GM12878 (cell line): ENCODE data around the gene C17orf107. TPM values are rescaled to one million over a fixed set of nuclear protein-coding genes. Genes with fewer than 3 reads are reported as not detected.

Experiments used
- ATAC-seq: fragments of 200-7000 bp; cut with Tn5 transposase; 3 replicates; pipeline ENCODE4 v1.9.1; 2020; ENCODE audit warnings: mild to moderate bottlenecking, moderate library complexity
- BruUV-seq: library from RNA; stranded (reverse); fragments of 400-500 nt; replicated peaks from 2 replicates; lab custom pipeline; 2021; lab: Mats Ljungman, UMichigan
- CTCF ChIA-PET: fragments of 300-600 bp; sonication (Branson Sonifier 250); formaldehyde crosslinking; extraction: SDS; loops from one replicate; lab custom pipeline; 2021; ENCODE audit warnings: inconsistent platforms; lab: Yijun Ruan, JAX
- POLR2A ChIA-PET: fragments of 350-600 bp; formaldehyde crosslinking; extraction: SDS; loops from one replicate; lab custom pipeline; 2021; ENCODE audit warnings: inconsistent platforms; lab: Charles Lee
- RAD21 ChIA-PET: fragments of 300-600 bp; sonication (Branson Sonifier 250); formaldehyde crosslinking; loops from one replicate; lab custom pipeline; 2023; ENCODE audit warnings: antibody characterized with exemption; ENCODE audit not compliant: unreplicated experiment; lab: Charles Lee
- SMC1A ChIA-PET: fragments of 300-600 bp; sonication (Branson Sonifier 250); formaldehyde crosslinking; loops from one replicate; lab custom pipeline; 2023; ENCODE audit not compliant: unreplicated experiment, uncharacterized antibody; lab: Charles Lee
- DNase-seq: peaks from one replicate; pipeline ENCODE4 v3.0.0-alpha.2; 2011; ENCODE audit warnings: low read depth, low spot score
- FAIRE-seq: peaks from 3 replicates; lab custom pipeline; 2011; peaks lifted over from hg19 to GRCh38; lab: Jason Lieb, UNC
- H2AFZ ChIP-seq: 2 replicates; pipeline ENCODE4 v1.6.0; 2011; ENCODE audit warnings: low read depth, low read length, control low read depth; ENCODE audit not compliant: control insufficient read depth
- H3K27ac ChIP-seq: 2 replicates; pipeline ENCODE4 v1.5.1; 2011; ENCODE audit warnings: control low read depth; ENCODE audit not compliant: control insufficient read depth, insufficient read depth
- H3K27me3 ChIP-seq, 2 experiments: replicated peaks in 1 of 2; 2 replicates each; pipeline versions ENCODE4 v1.6.0 to v1.6.1; 2011; ENCODE audit warnings: low read length in 1 of 2; ENCODE audit not compliant: control insufficient read depth in 2 of 2, insufficient read depth in 2 of 2
- H3K36me3 ChIP-seq, 2 experiments: 2 replicates each; pipeline ENCODE4 v1.5.1; 2011; ENCODE audit warnings: low read length in 1 of 2; ENCODE audit not compliant: control insufficient read depth in 2 of 2, insufficient read depth in 2 of 2
- H3K4me1 ChIP-seq: 2 replicates; pipeline ENCODE4 v1.6.1; 2011; ENCODE audit warnings: mild to moderate bottlenecking, low read length, moderate library complexity, mixed read lengths; ENCODE audit not compliant: control insufficient read depth, insufficient read depth
- H3K4me2 ChIP-seq: 2 replicates; pipeline ENCODE4 v1.6.0; 2011; ENCODE audit warnings: control low read depth; ENCODE audit not compliant: control insufficient read depth, insufficient read depth
- H3K4me3 ChIP-seq: fragments of 200-600 bp; sonication (generic); 2 replicates; pipeline ENCODE4 v1.5.1; 2016
- H3K79me2 ChIP-seq: 2 replicates; pipeline ENCODE4 v1.6.0; 2011; ENCODE audit warnings: low read length; ENCODE audit not compliant: control insufficient read depth, insufficient read depth
- H3K9ac ChIP-seq: 2 replicates; pipeline ENCODE4 v1.8.0; 2011; ENCODE audit warnings: low read length, control low read depth, mixed read lengths; ENCODE audit not compliant: control insufficient read depth, insufficient read depth
- H3K9me3 ChIP-seq: replicated peaks from 3 replicates; pipeline ENCODE4 v1.5.1; 2011; ENCODE audit warnings: mild to moderate bottlenecking, low read length; ENCODE audit not compliant: control insufficient read depth, insufficient read depth
- H4K20me1 ChIP-seq: 2 replicates; pipeline ENCODE4 v1.6.0; 2011; ENCODE audit not compliant: control insufficient read depth, insufficient read depth
- BRCA1 ChIP-seq: IDR thresholded peaks from 2 replicates; pipeline ENCODE4 v1.6.1; 2011; ENCODE audit warnings: low read depth, low read length, improper control_type of control experiment
- CREB1 ChIP-seq: IDR thresholded peaks from 2 replicates; pipeline ENCODE4 v1.6.1; 2012; ENCODE audit warnings: low read depth, mild to moderate bottlenecking, inconsistent platforms
- GATAD2B ChIP-seq: fragments of 450-650 bp; conservative IDR thresholded peaks from 2 replicates; pipeline ENCODE4 v1.6.1; 2017; ENCODE audit warnings: low read depth, mild to moderate bottlenecking, moderate library complexity
- MLLT1 ChIP-seq: fragments of 450-650 bp; IDR thresholded peaks from 2 replicates; pipeline ENCODE4 v1.6.1; 2016; ENCODE audit warnings: mild to moderate bottlenecking
- NFXL1 ChIP-seq: fragments of 450-650 bp; IDR thresholded peaks from 2 replicates; pipeline ENCODE4 v1.6.1; 2017; ENCODE audit warnings: antibody characterized with exemption, mild to moderate bottlenecking, borderline replicate concordance
- NKRF ChIP-seq: fragments of 450-650 bp; conservative IDR thresholded peaks from 2 replicates; pipeline ENCODE4 v1.6.1; 2017; ENCODE audit warnings: mild to moderate bottlenecking, moderate library complexity
- POLR2AphosphoS5 ChIP-seq: IDR thresholded peaks from 2 replicates; pipeline ENCODE4 v1.6.1; 2011; ENCODE audit warnings: mild to moderate bottlenecking, low read length, inconsistent platforms
- RELA ChIP-seq: fragments of 450-650 bp; IDR thresholded peaks from 2 replicates; pipeline ENCODE4 v1.8.0; 2014; ENCODE audit warnings: borderline replicate concordance; ENCODE audit not compliant: partially characterized antibody
- REST ChIP-seq: IDR thresholded peaks from 2 replicates; pipeline ENCODE4 v1.6.1; 2012; ENCODE audit warnings: mild to moderate bottlenecking, low read depth, low read length
- SREBF1 ChIP-seq: IDR thresholded peaks from 2 replicates; pipeline ENCODE4 v1.6.1; 2012; ENCODE audit warnings: mild to moderate bottlenecking, low read length
- SUZ12 ChIP-seq: fragments of 200-600 bp; sonication (generic); IDR thresholded peaks from one replicate; pipeline ENCODE4 v1.6.1; 2018; ENCODE audit warnings: antibody characterized with exemption, mild to moderate bottlenecking; ENCODE audit not compliant: unreplicated experiment
- YY1 ChIP-seq: IDR thresholded peaks from 2 replicates; pipeline ENCODE4 v1.6.1; 2011; ENCODE audit warnings: low read depth, mild to moderate bottlenecking, low read length
- ZBED1 ChIP-seq: IDR thresholded peaks from 2 replicates; pipeline ENCODE4 v1.6.1; 2016; ENCODE audit warnings: borderline replicate concordance
- WGBS: methylation state at CpG from one replicate; pipeline ENCODE4 v1.1.6; 2016; ENCODE audit warnings: low lambda C conversion rate; ENCODE audit not compliant: insufficient replicate concordance, insufficient coverage; ENCODE audit errors: missing lambda C conversion rate; 5-methylcytosine and 5-hydroxymethylcytosine counted together
- in situ Hi-C: fragments of 300-500 bp; cut with MboI; formaldehyde crosslinking; loops from 9 replicates; pipeline ENCODE4 v1.14.3; 2018; ENCODE audit warnings: mixed read lengths
- intact Hi-C: fragments of 100-400 bp; cut with micrococcal nuclease; formaldehyde crosslinking; loops from one replicate; pipeline ENCODE4 v1.14.2; 2022; ENCODE audit not compliant: unreplicated experiment
- polyA plus RNA-seq, 11 experiments: library from polyadenylated mRNA; depleted of rRNA in 4 of 11; unstranded in 6 of 11; stranded (reverse) in 5 of 11; fragments of >200 nt; fragmentation: Nextera tagmentation in 4 of 11; fragmentation: Illumina TruSeq in 1 of 11; extraction: Ambion mirVana in 4 of 11; extraction: Trizol in 1 of 11; gene quantifications; 1 replicate in 1 of 11; 2 replicates in 10 of 11; pipeline versions ENCODE4 v1.2.1 to v1.2.3, GENCODE V29; 2011 to 2016; ENCODE audit warnings: inconsistent platforms in 2 of 11, missing spikeins in 2 of 11, low read depth in 1 of 11
- total RNA-seq, 4 experiments: library from RNA; depleted of rRNA in 3 of 4; stranded (reverse); fragments of >200 nt in 3 of 4; fragmentation: Illumina TruSeq in 1 of 4; extraction: Trizol in 1 of 4; gene quantifications; 2 replicates each; pipeline versions ENCODE4 v1.2.1 to v1.2.3, GENCODE V29; 2013 to 2021

The C17orf107 gene
- total and polyA plus RNA-seq, 10 of the 15 experiments (the other 5 are each of a cell fraction or from before 2014, with no cell fraction given), result 0.05 to 0.46 (median 0.11) TPM; not detected in 3

GRCh38 chr17:4861052-4861451 is 38.3 kb upstream of the C17orf107 start (continued):
- TF ChIP-seq REST (no peak), GATAD2B (no peak)

- Histone ChIP-seq H4K20me1 (no peaks in the 10 kb centered on the region), H3K4me1 (no peaks in the 10 kb centered on the region), H3K36me3 (no peaks in the 10 kb centered on the region; a peak in 3 of 4 replicates), H3K27me3 (no peaks in the 10 kb centered on the region), H2AFZ (no peak overlapping the region), H3K79me2 (no peaks in the 10 kb centered on the region), H3K4me2 (no peak overlapping the region), H3K4me3 (no peak overlapping the region), H3K27ac (no peak overlapping the region), H3K9ac (no peak overlapping the region), H3K9me3 (no peaks in the 10 kb centered on the region)
- BruUV-seq, result no TSS peak
- ChIA-PET SMC1A (no interaction called here), CTCF (interaction anchor here (1.4 kb wide), 1 partner anchor 296 kb away, joined by 3 read pairs; no protein-coding TSS in a partner anchor), RAD21 (no interaction called here), POLR2A (interaction anchor here (0.7 kb wide), 1 partner anchor 67 kb away, joined by 4 read pairs; the partner anchor contains the start of gene PSMB6)
- ATAC-seq (no peak), FAIRE-seq (no peak), DNase-seq (no peak)
- in situ Hi-C loops, result no loop called here
- WGBS, result 98% methylated on average over 4 of the region's 4 CpGs
- intact Hi-C loops, result no loop called here
- TF ChIP-seq ZBED1 (no peak), BRCA1 (no peak), YY1 (no peak), MLLT1 (no peak), NKRF (no peak), SREBF1 (no peak), CREB1 (no peak), RELA (no peak), POLR2AphosphoS5 (no peak), SUZ12 (no peak), NFXL1 (no peak)
Measured at GRCh38 chr17:4862720-4863119, 36.6 kb upstream of the C17orf107 start.
